Caki2 (cell line): ENCODE measurements around the gene APBA1. TPM values are rescaled to one million over a fixed set of nuclear protein-coding genes. Genes with fewer than 3 reads are reported as not detected.

ENCODE experiments used
- DNase-seq: peaks from one replicate; pipeline ENCODE4 v3.0.0-alpha.2; 2015; ENCODE audit warnings: low read depth
- in situ Hi-C: cut with HindIII; loops from 2 replicates; pipeline ENCODE4 v1.10.0; 2016; ENCODE audit warnings: low sequenced_read_pairs, low pct_unique_long_range_greater_than_20kb, mixed read lengths
- total RNA-seq: library from RNA; depleted of rRNA; stranded (reverse); fragments of >200 nt; shearing (Covaris generic); gene quantifications from 2 replicates; pipeline ENCODE4 v1.2.3, GENCODE V29; 2014; ENCODE audit warnings: low replicate concordance

The APBA1 gene
- total RNA-seq, 1 experiment from 2014 or later, result 6.5 TPM

GRCh38 chr9:69559126-69559525 lies 113.0 kb downstream of the APBA1 start:
- in situ Hi-C loops, result no loop called here
- DNase-seq, result no peak

DNA sequence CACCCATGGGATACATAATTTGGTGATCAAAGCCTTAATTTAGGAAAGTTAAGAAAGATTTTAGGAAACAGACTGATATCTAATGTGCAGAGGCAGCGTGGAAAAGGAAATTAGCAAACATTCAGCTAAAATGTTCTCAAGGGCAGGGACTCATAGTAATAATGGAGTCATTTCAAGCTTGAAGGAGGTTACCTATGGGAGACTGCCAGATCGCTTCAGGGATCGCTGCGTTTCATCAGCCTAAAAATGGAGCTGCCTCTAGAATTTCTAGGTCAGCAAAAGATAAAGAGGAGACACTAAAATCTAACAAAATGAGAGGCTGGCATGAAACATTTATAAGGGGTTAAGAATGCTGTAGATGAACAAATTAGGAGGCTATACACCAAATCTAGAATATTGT lies 115.5 kb downstream of the APBA1 start:
- in situ Hi-C loops, result no loop called here
- DNase-seq, result no peak

- in situ Hi-C loops, result no loop called here
- DNase-seq, result no peak
These were observed 116.4 kb downstream of the APBA1 start for GRCh38 chr9:69555802-69556201.

GRCh38 chr9:69554945-69555344 lies 117.2 kb downstream of the APBA1 start:
- peak; percentile 95 for DNase-seq
- in situ Hi-C loops, result no loop called here

- peak; percentile 28 for DNase-seq
- in situ Hi-C loops, result no loop called here
These were observed 122.6 kb downstream of the APBA1 start for GRCh38 chr9:69549310-69550202.

DNA sequence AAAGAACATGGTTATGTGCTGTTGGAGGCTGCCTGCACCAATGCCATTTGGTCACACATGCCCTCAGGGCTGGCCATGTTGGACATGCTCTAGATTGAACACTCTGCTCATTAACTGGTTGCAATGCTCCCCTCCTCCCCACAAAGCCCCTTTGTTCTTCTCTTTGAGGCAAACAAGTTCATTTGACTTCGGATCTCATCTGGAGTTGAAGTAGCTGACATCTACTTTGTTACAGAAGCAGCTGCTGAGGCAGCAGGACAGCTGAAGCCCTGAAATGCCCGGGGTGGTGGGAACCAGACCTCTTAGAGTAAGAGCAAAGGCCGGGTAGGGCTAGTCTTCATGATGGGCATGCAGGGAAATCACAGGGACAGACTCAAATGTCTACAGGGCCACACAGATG lies 123.5 kb downstream of the APBA1 start:
- in situ Hi-C loops, result no loop called here
- DNase-seq, result no peak

DNA sequence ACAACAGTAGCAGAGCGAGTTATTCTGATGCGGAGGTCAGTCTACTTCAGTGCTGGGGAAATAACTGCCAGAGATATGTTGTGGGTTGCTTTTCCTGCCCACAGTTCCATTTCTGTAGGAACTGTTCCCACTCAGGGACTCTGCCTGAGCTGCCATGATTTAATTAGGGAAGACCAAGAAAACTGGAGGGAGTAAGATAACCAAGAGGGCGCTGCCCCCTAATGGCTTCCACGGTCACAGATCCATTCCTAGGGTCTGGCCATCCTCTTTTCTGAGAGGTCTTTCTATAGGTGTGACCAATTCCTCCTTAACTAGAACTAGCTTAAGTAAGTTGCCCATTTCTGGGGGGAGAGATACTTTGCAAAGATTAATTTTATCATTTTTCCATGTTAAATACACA lies 125.9 kb downstream of the APBA1 start:
- peak; percentile 30 for DNase-seq
- in situ Hi-C loops, result no loop called here

DNA sequence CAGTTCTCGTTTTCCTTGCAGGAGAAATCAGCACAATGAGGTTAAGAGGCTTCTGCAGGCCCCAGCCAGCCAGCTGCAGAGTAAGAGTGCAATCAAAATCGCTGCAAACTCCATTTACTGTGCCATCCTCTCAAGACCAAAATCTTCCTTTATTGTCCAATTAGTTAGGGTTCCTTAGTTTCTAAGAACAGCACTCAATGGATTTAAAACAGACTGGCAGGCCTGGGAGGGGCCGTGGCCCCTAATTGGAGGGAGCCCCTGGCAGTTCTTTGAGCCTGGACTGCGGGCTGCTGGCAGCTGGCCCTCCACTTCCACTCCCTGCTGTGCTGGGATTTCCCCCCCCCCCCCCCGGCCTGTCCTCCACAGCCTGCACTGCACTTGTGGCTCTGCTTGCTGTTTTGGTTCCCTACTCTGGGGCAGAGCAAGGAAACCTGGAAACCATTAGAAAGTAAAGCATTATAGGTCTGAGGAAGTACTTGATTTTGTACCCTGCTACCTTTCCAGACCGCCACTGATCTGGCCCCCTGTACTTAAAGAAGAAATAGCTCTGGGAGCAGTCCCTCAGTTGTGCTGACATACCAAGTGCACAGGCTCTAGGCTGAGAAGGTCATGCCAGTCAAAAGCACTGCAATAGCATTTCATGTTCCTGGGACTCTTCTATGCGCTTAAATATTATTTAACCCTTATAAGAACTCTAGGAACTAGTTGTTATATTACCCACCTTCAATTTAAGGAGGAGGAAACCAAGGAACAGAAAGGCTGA lies 129.0 kb downstream of the APBA1 start:
- no peak for DNase-seq
- in situ Hi-C loops, result no loop called here

DNA sequence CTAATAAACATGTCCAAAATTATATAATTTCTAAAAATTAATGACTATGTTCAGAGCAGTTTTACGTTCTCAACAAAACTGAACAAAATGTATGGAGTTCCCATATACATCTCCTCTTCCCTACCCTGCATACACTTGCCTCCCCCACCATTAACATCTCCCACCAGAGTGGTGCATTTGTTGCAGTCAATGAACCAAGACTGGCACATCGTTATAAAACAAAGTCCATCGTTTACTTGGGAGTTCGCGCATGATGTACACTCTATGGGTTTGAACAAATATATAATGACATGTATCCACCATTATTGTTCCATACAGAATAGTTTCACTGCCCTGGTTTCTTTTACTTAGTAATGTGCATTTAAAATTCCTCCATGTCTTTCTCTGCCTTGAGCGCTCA lies 130.1 kb downstream of the APBA1 start:
- no peak for DNase-seq
- in situ Hi-C loops, result no loop called here

- DNase-seq, result no peak
- in situ Hi-C loops, result no loop called here
These were observed 136.3 kb downstream of the APBA1 start for GRCh38 chr9:69535911-69536310.

GRCh38 chr9:69535286-69535832 lies 136.8 kb downstream of the APBA1 start:
- in situ Hi-C loops, result no loop called here
- DNase-seq, result peak; percentile 14

DNA sequence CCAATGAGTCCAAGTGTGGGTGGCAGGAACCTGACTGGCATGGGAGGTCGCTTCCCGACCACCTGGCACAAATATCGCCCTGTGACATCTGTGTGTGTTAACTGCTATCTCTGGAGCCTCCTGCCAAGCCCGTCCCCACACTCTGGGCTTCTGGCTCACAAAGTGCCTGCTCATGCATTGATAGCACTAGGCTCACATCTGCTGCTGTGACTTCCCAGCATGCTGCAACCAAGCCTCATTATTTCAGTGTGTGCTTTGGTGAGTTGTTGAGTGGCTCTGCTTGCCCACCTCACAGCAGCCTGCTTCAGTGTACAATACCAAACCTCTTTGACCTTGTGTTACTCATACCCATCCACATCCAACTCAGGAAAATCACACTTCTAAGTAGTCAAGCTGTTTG lies 139.8 kb downstream of the APBA1 start:
- in situ Hi-C loops, result no loop called here
- DNase-seq, result no peak

GRCh38 chr9:69527454-69527853 lies 144.7 kb downstream of the APBA1 start:
- in situ Hi-C loops, result no loop called here
- DNase-seq, result no peak

GRCh38 chr9:69526699-69527098 lies 145.5 kb downstream of the APBA1 start:
- in situ Hi-C loops, result no loop called here
- no peak for DNase-seq

DNA sequence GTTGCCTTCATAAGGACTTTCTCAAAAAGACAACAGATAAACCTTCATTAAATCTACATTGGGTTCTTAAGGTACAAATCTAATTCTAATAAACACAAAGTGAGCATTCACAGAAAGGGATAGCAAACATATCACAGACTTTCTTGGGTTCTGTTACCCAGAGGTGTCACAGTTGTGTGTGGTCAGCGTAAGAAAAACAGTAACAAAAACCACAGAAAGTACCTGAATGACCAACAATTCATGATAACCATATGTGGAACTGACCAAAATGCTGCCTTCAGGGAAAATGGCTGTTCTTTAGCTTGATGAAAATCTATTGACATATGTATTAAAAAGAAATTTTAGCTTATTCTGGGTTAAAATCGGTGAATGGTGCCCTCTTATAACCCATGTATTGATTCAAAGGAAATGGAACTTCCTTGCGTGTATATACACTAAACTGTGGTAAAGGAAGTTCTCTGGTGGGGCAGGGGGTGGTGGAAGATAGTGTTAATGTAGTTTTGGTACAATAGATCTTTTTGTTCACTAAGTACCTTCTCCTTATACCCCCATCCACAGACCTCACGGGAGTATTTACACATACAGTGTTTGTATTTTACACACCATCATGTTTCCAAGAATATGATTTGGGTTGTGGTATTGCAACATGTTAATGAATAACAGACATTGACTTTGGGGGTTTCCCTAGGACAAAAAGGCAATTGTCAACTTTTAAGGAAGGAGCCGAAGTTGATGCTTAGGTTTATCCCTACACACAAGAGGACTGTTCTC lies 152.5 kb downstream of the APBA1 start:
- in situ Hi-C loops, result no loop called here
- DNase-seq, result no peak

DNA sequence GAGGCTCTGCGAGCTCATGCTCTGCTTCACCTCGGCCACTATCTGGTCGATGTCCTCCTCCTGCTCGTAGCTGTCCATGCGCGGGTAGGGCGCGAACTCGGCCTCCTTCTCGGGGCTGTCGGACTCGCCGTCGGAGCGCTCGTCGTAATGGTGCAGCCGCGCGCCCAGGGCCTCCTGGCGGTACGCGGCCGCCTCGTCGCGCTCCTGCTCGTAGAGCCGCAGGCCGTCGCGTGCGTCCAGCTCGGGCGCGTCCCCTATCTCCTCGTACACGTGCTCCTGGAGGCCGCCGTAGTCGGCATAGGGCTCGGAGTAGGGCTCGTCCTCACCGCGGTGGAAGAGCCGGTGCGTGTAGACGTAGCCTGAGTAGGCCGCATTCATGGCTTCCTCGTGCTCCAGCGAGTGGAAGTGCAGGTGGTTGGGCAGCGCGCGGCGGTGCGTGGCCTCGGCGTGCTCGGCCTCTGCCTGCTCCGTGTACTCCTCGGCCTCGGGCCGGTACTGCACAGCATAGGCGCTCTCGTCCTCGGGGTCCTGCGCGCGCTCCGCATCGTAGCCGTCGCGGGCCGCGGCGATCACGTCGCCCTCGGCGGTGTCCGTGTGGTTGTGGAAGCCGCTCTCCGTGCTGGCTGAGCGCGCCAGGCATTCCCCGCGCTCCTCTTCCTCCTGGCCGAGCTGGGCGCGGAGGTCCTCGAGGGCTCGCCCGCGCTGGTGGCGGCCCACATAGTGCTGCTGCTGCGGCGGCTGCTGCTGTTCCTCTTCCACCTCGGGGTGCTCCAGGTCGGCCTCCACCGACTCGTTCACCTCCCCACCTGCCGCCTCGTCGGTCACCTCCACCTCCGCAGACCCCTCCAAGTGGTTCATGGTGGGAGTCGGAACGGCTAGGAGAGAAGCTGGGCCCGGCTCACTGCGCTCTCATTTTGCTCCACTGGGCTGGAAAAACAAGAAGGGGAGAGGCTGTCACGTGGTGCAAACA lies 155.5 kb downstream of the APBA1 start:
- in situ Hi-C loops, result no loop called here

GRCh38 chr9:69515810-69516209 lies 156.4 kb downstream of the APBA1 start:
- in situ Hi-C loops, result no loop called here

More for the DNA sequence above, 155.5 kb downstream of the APBA1 start:
- DNase-seq, result no peak

More at GRCh38 chr9:69515810-69516209, 156.4 kb downstream of the APBA1 start:
- no peak for DNase-seq
